ENCODE data around the gene MCRIP2.
A peak's percentile ranks its signal among the peaks of the same experiment; 100 is the strongest.

The MCRIP2 gene

DNA sequence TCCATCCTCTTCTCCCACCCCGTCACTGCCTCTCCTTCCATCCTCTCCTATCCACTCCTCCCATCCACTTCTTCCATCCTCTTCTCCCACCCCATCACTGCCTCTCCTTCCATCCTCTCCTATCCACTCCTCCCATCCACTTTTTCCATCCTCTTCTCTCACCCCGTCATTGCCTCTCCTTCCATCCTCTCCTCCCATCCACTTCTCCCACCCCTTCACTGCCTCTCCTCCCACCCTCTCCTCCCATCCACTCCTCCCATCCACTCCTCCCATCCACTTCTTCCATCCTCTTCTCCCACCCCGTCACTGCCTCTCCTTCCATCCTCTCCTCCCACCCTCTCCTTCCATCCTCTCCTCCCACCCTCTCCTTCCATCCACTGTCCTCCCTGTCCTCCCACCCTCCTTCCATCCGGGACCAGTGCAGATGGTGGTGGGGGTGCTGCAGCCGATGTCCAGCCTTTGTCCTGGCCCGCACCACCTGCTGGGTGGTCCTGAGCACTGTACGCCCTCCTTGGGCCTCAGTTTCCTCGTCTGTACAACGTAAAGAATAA lies 9.7 kb upstream of the MCRIP2 start:
- no peak for DNase-seq (ENCODE audit: low read depth, low spot score)

DNA sequence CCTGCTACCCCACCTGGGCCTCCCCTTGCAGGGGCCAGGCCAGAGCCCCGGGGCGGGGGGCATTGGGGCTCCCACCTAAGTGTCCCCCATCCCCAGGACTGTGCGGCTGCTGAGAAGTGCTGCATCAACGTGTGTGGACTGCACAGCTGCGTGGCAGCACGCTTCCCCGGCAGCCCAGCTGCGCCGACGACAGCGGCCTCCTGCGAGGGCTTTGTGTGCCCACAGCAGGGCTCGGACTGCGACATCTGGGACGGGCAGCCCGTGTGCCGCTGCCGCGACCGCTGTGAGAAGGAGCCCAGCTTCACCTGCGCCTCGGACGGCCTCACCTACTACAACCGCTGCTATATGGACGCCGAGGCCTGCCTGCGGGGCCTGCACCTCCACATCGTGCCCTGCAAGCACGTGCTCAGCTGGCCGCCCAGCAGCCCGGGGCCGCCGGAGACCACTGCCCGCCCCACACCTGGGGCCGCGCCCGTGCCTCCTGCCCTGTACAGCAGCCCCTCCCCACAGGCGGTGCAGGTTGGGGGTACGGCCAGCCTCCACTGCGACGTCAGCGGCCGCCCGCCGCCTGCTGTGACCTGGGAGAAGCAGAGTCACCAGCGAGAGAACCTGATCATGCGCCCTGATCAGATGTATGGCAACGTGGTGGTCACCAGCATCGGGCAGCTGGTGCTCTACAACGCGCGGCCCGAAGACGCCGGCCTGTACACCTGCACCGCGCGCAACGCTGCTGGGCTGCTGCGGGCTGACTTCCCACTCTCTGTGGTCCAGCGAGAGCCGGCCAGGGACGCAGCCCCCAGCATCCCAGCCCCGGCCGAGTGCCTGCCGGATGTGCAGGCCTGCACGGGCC lies 8.9 kb upstream of the MCRIP2 start:
- DNase-seq (ENCODE audit: low read depth, low spot score), result no peak

DNA sequence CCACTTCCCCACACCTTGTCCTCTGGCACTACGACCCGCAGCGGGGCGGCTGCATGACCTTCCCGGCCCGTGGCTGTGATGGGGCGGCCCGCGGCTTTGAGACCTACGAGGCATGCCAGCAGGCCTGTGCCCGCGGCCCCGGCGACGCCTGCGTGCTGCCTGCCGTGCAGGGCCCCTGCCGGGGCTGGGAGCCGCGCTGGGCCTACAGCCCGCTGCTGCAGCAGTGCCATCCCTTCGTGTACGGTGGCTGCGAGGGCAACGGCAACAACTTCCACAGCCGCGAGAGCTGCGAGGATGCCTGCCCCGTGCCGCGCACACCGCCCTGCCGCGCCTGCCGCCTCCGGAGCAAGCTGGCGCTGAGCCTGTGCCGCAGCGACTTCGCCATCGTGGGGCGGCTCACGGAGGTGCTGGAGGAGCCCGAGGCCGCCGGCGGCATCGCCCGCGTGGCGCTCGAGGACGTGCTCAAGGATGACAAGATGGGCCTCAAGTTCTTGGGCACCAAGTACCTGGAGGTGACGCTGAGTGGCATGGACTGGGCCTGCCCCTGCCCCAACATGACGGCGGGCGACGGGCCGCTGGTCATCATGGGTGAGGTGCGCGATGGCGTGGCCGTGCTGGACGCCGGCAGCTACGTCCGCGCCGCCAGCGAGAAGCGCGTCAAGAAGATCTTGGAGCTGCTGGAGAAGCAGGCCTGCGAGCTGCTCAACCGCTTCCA lies 8.1 kb upstream of the MCRIP2 start:
- DNase-seq (ENCODE audit: low read depth, low spot score), result no peak

DNA sequence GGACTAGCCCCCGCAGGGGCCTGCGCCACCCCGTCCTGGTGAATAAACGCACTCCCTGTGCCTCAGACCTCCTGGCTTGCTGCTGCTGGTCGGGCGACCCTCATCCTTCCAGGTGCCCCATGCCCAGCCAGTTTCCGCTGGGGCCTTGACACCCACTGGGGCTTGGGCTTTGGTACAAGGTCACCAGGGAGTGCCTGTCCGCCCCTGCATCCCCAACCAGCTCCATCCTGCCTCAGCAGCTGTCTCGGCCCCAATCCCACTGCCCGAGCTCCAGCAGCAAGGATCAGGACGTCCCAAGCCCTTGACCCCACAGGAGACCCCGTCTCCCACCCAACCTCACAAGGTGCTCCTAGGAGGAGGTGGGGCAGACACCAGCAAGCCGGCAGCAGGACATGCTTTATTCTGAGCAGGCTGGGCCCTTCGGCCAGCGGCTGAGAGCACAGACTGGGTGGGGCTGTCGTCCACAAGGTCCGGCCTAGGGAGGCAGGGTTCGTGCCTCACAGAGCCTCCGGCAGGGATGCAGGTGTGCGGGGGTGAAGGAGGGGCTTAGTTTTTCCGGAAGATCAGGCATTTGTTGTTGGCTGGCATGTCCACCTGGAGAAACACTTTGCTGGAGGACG lies 7.5 kb upstream of the MCRIP2 start:
- no peak for DNase-seq (ENCODE audit: low read depth, low spot score)

DNA sequence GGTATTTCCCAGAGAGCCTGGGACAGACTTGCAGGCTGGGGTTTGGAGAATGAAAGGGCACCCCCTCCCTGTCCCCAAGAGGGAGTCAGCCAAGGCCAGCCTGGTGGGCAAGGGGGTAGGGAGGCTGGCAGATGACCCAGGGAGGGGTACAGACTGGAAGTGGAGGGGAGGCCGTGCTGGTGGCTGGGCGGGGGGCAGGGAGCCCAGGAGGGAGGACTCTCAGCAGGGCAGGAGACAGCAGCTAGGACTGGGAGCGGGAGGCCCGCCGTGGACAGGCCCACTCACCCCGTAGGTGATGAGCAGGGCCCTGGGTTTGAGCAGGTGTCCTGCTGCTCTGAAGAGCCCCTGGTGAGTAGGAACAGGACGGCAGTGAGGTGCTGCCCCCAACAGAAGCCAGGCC lies 6.6 kb upstream of the MCRIP2 start:
- DNase-seq (ENCODE audit: low read depth, low spot score), result no peak

DNA sequence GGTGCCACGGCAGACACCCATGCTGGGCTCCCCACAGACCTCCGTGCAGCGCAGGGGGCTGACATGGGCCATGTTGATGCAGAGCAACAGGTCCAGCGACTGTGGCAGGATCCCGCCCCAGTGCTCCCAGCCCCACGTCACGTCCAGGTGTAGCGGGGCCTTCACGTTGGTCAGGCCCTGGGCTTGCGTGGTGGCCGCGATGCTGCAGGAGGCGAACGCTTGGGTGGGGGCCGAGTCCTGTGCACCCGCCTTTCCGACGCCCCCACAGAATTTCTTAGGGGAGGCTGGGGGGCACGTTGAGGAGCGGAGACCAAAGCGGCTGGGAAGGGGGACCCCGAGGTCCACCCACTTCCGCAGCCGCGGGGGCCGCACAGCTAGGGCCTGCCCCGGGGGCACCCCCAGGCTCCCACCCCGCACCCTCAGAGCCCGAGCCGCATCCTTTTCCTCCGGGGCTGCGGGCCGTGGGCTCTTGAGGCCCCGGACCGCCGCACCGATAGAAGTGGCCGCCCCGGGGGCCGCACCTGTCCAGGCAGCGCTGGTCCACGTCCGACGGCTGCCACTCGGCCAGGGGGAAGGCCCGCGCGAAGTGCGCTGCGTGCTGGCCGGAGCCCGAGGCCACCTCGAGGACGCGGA lies 5.9 kb upstream of the MCRIP2 start:
- DNase-seq (ENCODE audit: low read depth, low spot score), result no peak

DNA sequence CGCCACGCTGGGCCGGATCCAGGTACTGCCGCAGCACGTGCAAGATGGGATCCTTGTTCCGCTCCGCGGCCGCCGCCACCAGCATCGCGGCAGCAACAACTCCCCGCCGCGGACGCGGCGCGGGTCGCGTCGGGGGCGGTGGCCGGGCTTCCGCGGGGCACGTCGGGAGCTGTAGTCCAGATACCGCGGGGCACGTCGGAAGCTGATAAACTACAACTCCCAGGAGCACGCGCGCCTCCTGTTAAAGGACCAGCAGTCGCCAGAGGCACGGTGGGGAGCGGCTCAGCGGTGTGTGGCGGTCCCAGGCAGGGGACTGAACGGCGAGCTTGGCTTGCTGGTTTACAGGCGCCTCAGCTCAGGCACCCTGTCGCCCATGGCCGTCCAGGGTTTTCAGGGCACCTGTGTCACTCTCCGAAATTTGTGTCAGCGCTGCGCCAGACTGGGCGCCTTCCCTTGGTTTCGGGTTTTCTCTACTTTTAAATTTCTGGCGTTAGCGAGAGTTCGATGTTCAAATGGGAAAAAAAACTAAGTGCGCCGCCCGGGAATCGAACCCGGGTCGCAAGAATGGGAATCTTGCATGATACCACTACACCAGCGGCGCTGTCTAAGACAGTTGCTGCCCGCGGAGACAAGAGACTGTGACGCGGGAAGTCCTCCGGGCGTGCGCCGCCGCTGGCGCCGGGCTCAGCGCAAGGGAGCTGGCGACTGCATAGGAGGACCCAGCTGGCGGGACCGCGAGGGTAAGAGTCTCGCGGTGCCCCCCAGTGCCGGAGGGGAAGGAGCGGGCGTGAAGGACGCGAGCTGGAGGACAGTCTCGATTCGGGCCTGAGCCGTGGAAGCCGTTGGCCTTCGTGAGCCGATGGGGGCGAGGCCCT lies 5.2 kb upstream of the MCRIP2 start, which contains the start of gene METTL26:
Gene METTL26, minus strand, starts transcription at position 100 of the 875 bp plus-strand sequence. Its CDS starts 15 bp downstream, at position 85.
- DNase-seq (ENCODE audit: low read depth, low spot score), result peak; percentile 86

DNA sequence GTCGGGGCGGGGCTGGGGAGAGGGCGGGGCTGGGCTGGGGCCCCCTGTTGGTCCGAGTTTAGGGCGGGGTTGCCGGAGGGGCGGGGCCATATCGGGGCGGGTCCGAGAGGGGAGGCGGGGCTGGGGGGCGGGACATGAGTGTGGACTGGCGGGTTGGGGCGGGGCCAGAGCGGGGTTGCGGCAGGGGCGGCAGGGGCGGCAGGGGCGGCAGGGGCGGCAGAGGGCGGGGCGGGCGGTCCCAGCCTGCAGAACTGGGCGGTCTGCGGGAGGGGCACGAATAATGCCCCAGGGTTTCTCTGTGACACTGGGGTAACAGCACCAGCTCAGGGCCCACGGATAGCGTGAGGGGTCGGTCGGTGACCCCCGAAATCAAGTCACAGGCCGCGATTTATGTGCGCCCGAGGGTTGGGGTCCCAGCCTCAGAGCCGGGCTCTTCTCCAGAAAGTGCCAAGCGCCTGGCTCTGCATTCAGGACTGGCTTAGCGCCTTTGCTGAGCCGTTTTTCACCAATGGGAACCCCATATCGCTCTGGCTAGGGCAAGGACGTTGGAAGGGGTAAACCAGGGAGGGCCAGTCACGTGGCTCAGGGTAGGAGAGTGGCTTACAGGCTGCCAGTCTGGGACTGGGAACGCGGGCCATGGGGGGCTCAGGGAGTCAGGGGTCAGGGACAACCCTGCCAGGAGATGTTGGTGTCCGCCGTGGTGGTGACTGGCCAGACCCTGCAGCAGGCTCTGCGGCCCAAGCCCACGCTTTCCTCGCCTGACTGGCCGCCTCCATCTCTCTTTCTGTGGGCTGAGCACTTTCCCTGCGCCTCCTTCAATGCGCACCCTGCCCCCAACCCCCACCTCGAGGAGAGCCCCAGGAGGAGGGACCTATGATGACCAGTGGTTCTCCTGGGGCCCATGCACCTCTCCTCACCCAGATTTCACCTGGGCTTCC lies 4.3 kb upstream of the MCRIP2 start:
- peak; percentile 73 for DNase-seq (ENCODE audit: low read depth, low spot score)

DNA sequence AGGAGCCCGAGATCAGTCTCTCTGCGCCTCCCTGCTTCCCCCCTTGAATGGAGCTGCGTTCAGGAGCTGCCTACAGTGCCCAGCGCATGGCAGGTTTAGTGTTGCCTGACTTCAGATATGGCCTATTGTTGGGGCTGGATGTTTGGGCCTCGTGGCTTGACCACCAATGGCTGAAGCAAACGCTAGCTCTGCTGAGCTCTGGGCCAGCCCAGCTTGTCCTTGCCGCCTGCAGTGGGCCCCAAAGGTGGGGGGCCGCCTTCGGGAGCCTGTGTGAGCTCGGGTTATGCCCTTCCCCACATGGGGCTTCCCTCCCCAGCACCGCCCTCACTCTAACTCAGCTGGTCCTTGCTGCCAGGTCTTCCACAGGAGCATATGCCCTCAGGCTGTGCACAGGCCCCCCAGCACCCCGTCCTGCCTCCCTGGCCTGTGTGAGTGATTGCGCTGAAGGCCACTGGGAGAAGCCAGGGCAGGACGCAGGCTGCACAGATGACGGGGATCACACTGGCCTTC lies 3.5 kb upstream of the MCRIP2 start:
- no peak for DNase-seq (ENCODE audit: low read depth, low spot score)

DNA sequence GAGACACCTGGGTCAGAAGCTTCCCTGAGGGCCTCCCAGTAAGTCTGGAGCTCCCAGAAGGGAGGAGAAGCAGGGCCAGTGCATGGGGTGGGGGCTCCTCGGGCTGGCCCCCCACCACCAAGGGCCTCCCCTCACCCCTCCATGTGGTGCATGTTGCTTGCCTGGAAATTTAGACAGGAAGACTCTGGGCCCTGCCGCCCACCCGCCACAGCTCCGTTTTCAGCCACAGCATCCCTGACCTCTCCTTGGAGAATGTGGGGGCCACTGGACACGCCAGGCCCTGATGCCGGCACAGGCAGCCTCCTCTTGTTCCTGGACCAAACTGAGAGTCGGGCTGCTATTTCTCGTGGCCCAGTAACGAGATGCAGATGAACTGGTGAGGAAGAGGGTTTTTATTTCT lies 2.8 kb upstream of the MCRIP2 start:
- no peak for DNase-seq (ENCODE audit: low read depth, low spot score)

DNA sequence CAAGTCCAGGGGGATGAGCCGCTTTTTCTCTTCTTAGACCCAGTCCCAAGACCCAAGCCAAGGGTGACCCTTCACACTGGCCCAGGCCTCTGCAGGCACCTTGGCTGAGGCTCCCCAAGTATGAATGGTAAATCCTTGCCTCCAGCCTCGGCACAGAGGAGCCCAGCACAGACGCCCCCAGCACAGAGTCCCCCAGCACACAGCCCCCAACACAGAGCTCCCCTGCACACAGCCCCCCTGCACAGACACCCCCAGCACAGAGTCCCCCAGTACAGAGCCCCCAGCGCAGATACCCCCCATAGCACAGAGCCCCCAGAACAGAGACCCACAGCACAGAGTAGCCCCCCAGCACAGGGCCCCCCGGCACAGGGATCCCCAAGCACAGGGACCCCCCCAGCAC lies 1.0 kb upstream of the MCRIP2 start:
- no peak for DNase-seq (ENCODE audit: low read depth, low spot score)

DNA sequence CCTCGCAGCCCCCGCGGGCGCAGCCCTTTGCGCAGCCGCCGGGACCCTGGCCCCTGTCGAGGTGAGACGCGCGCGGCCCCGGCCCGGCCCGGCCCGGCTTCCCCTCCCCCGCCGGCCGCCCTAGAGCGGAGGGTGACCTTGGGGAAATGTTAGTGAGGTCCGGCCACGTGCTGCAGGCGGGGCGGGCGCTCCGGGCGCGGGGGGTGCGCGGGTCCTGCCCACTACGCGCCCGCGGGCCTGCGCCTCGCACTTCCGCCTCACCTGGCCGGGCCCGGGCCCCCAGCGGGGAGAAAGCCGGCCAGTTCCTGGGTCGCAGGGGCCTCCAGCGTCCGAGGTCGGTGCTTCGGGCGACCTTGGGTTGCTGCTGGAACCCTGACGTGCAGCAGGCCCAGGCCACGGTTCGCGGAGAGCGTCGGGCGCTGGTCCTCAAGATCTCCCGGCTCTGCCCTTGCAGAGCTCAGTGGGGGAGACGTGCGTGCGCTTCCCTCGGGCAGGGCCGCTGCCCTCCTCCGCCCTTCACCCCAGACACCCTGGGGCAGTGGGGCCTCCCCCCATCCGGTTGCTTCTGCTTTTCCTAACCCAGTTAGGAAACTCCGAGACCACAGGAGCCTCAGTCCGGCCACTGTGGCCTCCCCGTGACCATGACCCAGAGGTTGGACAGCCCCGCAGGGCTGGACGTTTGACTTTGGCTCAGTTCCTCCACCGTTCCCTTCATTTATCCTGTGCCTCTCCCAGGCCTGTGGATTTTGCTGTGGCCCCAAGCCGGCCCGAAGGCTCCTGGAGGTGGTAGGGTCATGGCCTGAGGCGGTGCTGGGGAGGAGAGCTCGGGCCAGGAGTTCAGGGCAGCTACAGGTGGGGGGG lies 791 bp downstream of the MCRIP2 start:
- DNase-seq (ENCODE audit: low read depth, low spot score), result no peak

DNA sequence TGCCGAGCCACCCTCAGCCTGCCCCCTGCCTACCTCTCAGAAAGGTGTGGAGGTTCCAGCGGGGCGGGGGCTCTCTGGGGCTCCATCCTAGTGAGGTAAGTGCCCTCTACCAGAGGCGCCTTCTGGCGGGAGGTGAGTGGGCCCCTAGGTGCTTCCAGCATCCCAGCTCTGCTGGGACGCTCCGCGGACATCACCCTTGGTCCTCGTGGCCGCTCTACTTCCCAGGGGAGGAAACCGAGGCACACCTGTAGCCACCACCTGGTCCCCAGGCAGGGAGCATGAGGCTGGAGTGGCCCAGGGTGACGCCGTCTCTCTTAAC lies 1.4 kb downstream of the MCRIP2 start:
- DNase-seq (ENCODE audit: low read depth, low spot score), result no peak

DNA sequence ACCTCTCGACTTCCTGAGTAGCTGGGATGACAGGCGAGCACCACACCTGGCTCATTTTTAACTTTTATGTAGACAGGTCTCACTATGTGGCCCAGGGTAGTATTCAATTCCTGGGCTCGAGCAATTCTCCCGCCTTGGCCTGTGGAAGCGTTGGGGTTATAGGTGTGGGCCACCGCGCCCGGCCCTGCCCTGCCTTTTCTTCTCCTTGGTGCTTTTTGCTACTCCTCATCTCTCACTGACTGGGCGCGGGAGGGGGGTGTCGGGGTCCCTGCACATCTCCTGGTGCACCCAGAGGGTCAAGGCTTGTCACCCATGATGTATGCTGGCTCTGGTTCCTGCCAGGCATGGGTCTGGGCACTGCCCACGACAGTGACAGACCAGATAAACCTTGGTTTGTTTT lies 2.9 kb downstream of the MCRIP2 start:
- no peak for DNase-seq (ENCODE audit: low read depth, low spot score)

DNA sequence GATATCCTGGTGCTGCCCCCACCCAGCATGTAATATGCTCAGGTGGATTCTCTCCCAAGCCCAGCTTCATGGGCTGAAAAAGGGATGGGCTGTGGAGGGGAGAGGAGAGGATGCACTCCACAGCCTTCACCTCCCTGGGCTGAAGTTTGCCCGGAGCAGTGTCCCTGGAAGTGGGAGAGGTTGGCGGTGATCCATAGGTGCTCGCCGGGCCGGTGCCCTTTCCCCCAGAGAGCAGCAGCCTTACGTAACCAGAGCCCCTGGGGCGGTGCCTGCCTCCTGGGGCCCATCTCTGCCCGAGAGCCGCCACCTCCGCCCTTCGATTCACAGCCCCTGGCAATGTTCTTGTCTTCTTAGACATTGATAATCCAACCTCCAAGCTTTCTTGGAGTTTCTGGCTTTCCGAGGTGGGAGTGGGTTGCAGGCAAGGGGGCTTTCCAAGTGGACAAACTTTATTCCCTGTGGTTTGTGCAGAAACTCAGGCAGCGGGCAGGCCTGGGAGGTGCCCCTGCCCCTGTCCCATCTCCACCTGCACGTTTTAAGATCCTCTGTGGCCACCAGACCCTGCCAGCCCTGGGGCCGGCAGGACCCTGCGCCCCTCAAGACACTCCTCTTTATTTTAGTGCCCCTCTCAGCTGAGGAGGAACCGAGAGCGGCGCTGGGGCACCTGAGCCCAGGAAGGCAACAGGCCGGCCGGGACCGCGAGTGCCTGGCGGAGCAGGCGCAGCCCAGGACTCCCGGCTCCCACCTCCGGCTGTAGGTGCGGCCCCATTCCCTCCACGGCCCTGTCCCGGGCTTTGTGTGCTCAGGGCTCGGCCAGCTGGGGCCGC lies 4.4 kb downstream of the MCRIP2 start:
- no peak for DNase-seq (ENCODE audit: low read depth, low spot score)

DNA sequence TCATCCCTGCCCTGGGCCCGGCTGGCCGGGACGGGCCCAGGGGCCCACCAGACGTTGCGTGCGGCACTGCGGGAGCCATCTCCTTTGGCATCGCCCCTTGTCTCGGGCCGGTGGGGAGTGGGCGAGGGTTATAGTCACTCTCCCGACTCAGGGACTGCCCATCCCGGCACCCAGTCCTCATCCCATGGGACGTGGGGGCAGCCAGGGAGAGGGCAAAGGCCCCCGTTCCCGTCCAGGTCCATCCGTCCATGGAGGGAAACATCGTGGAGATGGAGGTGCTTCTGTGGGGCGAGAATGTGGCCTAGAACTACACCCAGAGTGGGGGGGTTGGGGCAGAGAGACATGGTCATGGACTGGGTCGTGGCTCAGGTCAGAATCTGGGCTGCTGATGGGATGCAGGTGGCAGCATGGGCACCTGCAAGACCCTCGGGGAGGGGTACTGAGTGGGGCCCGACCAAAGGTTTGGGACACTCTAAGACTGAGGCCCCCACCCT lies 5.1 kb downstream of the MCRIP2 start:
- no peak for DNase-seq (ENCODE audit: low read depth, low spot score)

DNA sequence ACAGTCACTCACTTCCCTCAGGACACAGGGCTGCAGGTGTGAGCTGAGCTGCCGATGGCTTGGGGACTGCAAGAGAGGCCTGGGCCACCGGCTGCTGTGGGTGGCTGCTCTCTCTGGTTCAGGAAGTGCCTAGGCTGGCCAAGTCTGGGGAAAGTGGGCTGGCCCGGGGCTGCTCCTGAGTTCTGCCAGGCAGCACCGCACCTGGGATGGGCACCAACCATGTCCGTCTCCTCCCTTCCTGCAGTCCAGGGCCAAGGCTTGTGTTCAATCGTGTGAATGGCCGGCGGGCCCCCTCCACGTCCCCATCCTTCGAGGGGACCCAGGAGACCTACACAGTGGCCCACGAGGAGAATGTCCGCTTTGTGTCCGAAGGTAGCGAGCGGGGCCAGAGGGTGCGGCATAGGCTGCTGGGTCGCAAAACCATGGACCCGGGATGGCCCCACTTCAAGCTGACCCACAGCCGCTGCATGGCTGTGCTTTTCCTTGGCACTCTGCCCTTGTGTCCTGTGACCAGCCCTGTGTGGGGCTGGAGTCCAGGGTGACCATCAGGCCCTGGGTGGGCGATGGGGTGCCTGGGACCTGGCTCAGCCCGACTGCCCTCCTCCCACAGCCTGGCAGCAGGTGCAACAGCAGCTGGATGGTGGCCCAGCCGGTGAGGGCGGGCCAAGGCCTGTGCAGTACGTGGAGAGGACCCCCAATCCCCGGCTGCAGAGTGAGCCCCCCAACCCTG lies 5.7 kb downstream of the MCRIP2 start:
- no peak for DNase-seq (ENCODE audit: low read depth, low spot score)
